HFFc6 (cell line): Measurements from ENCODE around the gene PILRB. TPM values are rescaled to one million over a fixed set of nuclear protein-coding genes. Genes with fewer than 3 reads are reported as not detected.
"Not testable (repeated sequence)": the region's sequence is repeated elsewhere in the genome, so short reads cannot be mapped to it uniquely, and the experiment has no call there.

ENCODE experiments used
- DNase-seq: peaks from one replicate; pipeline ENCODE4 v3.0.0-alpha.2; 2018
- H3K27ac Mint-ChIP-seq: 2 replicates; pipeline ENCODE4 v1.8.0; 2020; ENCODE audit warnings: mild to moderate bottlenecking, mixed read lengths
- H3K27me3 Mint-ChIP-seq: 2 replicates; pipeline ENCODE4 v1.8.0; 2021; ENCODE audit warnings: mild to moderate bottlenecking, moderate library complexity, mixed read lengths; ENCODE audit not compliant: insufficient read depth
- H3K36me3 Mint-ChIP-seq: 2 replicates; pipeline ENCODE4 v1.8.0; 2021; ENCODE audit warnings: low read depth, mixed read lengths
- H3K4me1 Mint-ChIP-seq: 2 replicates; pipeline ENCODE4 v1.8.0; 2020; ENCODE audit warnings: low read depth, mixed read lengths
- H3K4me3 Mint-ChIP-seq: 2 replicates; pipeline ENCODE4 v1.8.0; 2020; ENCODE audit warnings: mild to moderate bottlenecking, moderate library complexity, mixed read lengths
- H3K9me3 Mint-ChIP-seq: 2 replicates; pipeline ENCODE4 v1.8.0; 2020; ENCODE audit warnings: mild to moderate bottlenecking, mixed read lengths
- total RNA-seq, 6 experiments: library from RNA; stranded (reverse); fragmentation: NEBNext Ultra II Directional; extraction: Animal tissue kit (Norgen Biotek cat#: 25700); gene quantifications; 2 replicates in 1 of 6; 3 replicates in 5 of 6; pipeline ENCODE4 v1.2.3, GENCODE V29; 2021
- TF ChIP-seq, protein P1 (sequence below): fragments of 200-600 bp; sonication (generic); IDR thresholded peaks from 2 replicates; pipeline ENCODE4 v1.5.0; 2021; ENCODE audit warnings: antibody characterized with exemption, mild to moderate bottlenecking

PILRB gene
- total RNA-seq, 6 experiments from 2014 or later: 7.0 to 12.6 (median 10.6) TPM

- no peak overlapping the region for H3K4me3 Mint-ChIP-seq
- peaks cover 4% of the 10 kb centered on the region for H3K4me1 Mint-ChIP-seq
Observed at GRCh38 chr7:100349757-100350156, 8.2 kb upstream of the PILRB start.

GRCh38 chr7:100351657-100352058 lies 6.3 kb upstream of the PILRB start:
- Mint-ChIP-seq H3K9me3 (no peaks in the 10 kb centered on the region), H3K36me3 (peaks cover 12% of the 10 kb centered on the region; the same call in 1 of the 2 replicates), H3K4me3 (no peak overlapping the region), H3K27ac (no peak overlapping the region), H3K27me3 (peaks cover 2% of the 10 kb centered on the region; the same call in 1 of the 2 replicates), H3K4me1 (no peaks in the 10 kb centered on the region)
- TF ChIP-seq, protein P1, sequence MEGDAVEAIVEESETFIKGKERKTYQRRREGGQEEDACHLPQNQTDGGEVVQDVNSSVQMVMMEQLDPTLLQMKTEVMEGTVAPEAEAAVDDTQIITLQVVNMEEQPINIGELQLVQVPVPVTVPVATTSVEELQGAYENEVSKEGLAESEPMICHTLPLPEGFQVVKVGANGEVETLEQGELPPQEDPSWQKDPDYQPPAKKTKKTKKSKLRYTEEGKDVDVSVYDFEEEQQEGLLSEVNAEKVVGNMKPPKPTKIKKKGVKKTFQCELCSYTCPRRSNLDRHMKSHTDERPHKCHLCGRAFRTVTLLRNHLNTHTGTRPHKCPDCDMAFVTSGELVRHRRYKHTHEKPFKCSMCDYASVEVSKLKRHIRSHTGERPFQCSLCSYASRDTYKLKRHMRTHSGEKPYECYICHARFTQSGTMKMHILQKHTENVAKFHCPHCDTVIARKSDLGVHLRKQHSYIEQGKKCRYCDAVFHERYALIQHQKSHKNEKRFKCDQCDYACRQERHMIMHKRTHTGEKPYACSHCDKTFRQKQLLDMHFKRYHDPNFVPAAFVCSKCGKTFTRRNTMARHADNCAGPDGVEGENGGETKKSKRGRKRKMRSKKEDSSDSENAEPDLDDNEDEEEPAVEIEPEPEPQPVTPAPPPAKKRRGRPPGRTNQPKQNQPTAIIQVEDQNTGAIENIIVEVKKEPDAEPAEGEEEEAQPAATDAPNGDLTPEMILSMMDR: no peak
- DNase-seq: no peak

More at GRCh38 chr7:100349757-100350156, 8.2 kb upstream of the PILRB start:
- Mint-ChIP-seq H3K27ac (no peak overlapping the region), H3K36me3 (peaks cover 18% of the 10 kb centered on the region), H3K27me3 (peaks cover 2% of the 10 kb centered on the region; the same call in 1 of the 2 replicates), H3K9me3 (no peaks in the 10 kb centered on the region)
- DNase-seq: no peak
- TF ChIP-seq, protein P1: no peak

DNA sequence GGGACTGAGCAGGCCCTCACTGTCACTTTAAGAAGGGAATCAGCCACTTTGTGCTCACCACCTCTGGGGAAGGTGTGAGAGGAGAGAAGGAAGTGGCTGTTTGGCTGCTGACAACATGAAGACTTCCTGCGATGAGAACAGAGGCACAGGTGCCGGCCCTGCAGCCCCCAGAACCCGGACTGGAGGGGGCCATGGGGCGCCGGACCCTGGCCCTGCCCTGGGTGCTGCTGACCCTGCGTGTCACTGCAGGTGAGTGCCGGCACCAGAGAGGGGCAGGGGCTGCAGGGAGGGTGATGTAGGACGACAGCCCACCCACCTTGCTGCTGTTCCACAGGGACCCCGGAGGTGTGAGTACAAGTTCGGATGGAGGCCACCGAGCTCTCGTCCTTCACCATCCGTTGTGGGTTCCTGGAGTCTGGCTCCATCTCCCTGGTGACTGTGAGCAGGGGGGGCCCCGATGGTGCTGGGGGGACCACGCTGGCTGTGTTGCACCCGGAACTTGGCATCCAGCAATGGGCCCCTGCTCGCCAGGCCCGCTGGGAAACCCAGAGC lies 5.6 kb upstream of the PILRB start:
- H3K9me3 Mint-ChIP-seq, H3K27ac Mint-ChIP-seq, DNase-seq, H3K4me3 Mint-ChIP-seq, H3K36me3 Mint-ChIP-seq, H3K4me1 Mint-ChIP-seq, H3K27me3 Mint-ChIP-seq: not testable (repeated sequence)

- TF ChIP-seq, protein P1: no peak
Observed at GRCh38 chr7:100352984-100353684, 4.8 kb upstream of the PILRB start.

DNA sequence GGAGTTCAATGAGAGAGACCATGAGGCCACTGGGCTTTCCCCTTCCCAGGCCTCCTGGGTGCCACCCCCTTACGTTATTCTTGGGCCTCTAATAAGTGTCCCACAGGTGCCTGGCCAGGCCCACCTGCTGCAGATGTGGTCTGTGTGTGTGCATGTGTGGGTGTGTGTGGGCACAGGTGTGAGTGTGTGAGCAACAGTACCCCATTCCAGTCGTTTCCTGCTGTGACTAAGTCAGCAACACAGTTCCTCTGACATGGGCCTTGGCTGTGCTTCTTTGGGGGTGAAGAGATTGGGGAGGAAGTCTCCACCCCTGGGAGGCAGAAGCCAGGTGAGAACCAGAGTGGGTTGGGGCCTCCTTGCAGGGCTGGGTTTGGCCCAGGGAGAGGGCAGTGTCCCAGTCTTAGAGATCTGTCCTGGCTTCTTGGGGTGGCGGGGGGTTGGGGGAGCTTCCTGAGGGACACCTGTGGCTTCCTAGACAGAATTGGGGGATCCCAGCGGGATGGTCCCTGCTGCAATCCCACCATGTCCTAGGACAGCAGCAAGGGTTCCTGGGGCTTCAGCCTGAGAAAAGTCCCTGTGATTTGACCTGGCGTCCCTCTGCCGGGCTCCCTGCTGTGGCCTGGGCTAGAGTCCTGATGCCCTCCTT lies 4.1 kb upstream of the PILRB start:
- no peak for DNase-seq
- Mint-ChIP-seq H3K9me3 (no peaks in the 10 kb centered on the region), H3K27me3 (peaks cover 2% of the 10 kb centered on the region; the same call in 1 of the 2 replicates), H3K4me3 (no peak overlapping the region), H3K4me1 (no peaks in the 10 kb centered on the region), H3K27ac (no peak overlapping the region), H3K36me3 (peaks cover 5% of the 10 kb centered on the region; the same call in 1 of the 2 replicates)
- TF ChIP-seq, protein P1: no peak

More at GRCh38 chr7:100352984-100353684, 4.8 kb upstream of the PILRB start:
- H3K4me3 Mint-ChIP-seq: no peak overlapping the region
- peaks cover 5% of the 10 kb centered on the region; the same call in 1 of the 2 replicates for H3K36me3 Mint-ChIP-seq
- DNase-seq: no peak
- no peak overlapping the region for H3K27ac Mint-ChIP-seq
- H3K4me1 Mint-ChIP-seq: no peaks in the 10 kb centered on the region
- H3K9me3 Mint-ChIP-seq: no peaks in the 10 kb centered on the region
- H3K27me3 Mint-ChIP-seq: peaks cover 2% of the 10 kb centered on the region; the same call in 1 of the 2 replicates
